Endothelial cell of umbilical vein (primary cell): ENCODE measurements around the gene WDR48. TPM values are rescaled to one million over a fixed set of nuclear protein-coding genes. Genes with fewer than 3 reads are reported as not detected.

ENCODE experiments used
- BruUV-seq: library from RNA; stranded (reverse); fragments of 400-500 nt; replicated peaks from 2 replicates; lab custom pipeline; 2021; lab: Mats Ljungman, UMichigan
- CTCF ChIA-PET: fragments of 300-600, 350-600 bp; sonication (Branson Sonifier 250); formaldehyde crosslinking; loops from one replicate; lab custom pipeline; 2021; ENCODE audit warnings: antibody characterized with exemption, inconsistent platforms; lab: Charles Lee
- POLR2A ChIA-PET: fragments of 300-600, 350-600 bp; sonication (Branson Sonifier 250); formaldehyde crosslinking; loops from one replicate; lab custom pipeline; 2021; ENCODE audit warnings: antibody characterized with exemption, inconsistent platforms; lab: Charles Lee
- DNase-seq: peaks from one replicate; pipeline ENCODE4 v3.0.0-alpha.2; 2011; ENCODE audit warnings: low read depth, low spot score
- FAIRE-seq: peaks from 2 replicates; lab custom pipeline; 2011; peaks lifted over from hg19 to GRCh38; lab: Jason Lieb, UNC
- H2AFZ ChIP-seq: 2 replicates; pipeline ENCODE4 v1.6.0; 2012; ENCODE audit warnings: low read depth, low read length, control low read depth, inconsistent platforms
- H3K27ac ChIP-seq: 2 replicates; pipeline ENCODE4 v1.5.1; 2011; ENCODE audit warnings: low read depth, mild to moderate bottlenecking, control low read depth, low read length, moderate library complexity; ENCODE audit not compliant: insufficient read depth
- H3K27me3 ChIP-seq, 2 experiments: 2 replicates each; pipeline versions ENCODE4 v1.6.0 to v1.6.1; 2011; ENCODE audit warnings: low read length in 2 of 2, mixed read lengths in 1 of 2; ENCODE audit not compliant: control insufficient read depth in 2 of 2, insufficient read depth in 2 of 2
- H3K36me3 ChIP-seq, 2 experiments: 2 replicates in 1 of 2; 3 replicates in 1 of 2; pipeline ENCODE4 v1.5.1; 2011; ENCODE audit warnings: low read length in 2 of 2, mild to moderate bottlenecking in 1 of 2, moderate library complexity in 1 of 2; ENCODE audit not compliant: control insufficient read depth in 2 of 2, insufficient read depth in 2 of 2; ENCODE audit errors: extremely low read depth in 1 of 2
- H3K4me1 ChIP-seq: 3 replicates; pipeline ENCODE4 v1.5.1; 2011; ENCODE audit warnings: mild to moderate bottlenecking, low read length; ENCODE audit not compliant: control insufficient read depth, insufficient read depth; ENCODE audit errors: extremely low read depth
- H3K4me2 ChIP-seq: 2 replicates; pipeline ENCODE4 v1.6.1; 2011; ENCODE audit warnings: low read length, control low read depth, mixed read lengths; ENCODE audit not compliant: insufficient read depth
- H3K4me3 ChIP-seq, 3 experiments: fragments of 200-600 bp in 1 of 3; sonication (generic), shearing (Covaris generic) in 1 of 3; replicated peaks in 1 of 3; 2 replicates each; pipeline ENCODE4 v1.5.1; 2011 to 2016; ENCODE audit warnings: control low read depth in 3 of 3, low read length in 3 of 3, mild to moderate bottlenecking in 2 of 3, inconsistent platforms in 1 of 3, low read depth in 1 of 3, moderate library complexity in 1 of 3; ENCODE audit not compliant: insufficient read depth in 1 of 3
- H3K79me2 ChIP-seq: 2 replicates; pipeline ENCODE4 v1.6.0; 2012; ENCODE audit warnings: low read length, inconsistent platforms; ENCODE audit not compliant: control insufficient read depth, insufficient read depth
- H3K9ac ChIP-seq: replicated peaks from 2 replicates; pipeline ENCODE3; 2011; ENCODE audit warnings: low read length, control low read depth; ENCODE audit not compliant: insufficient read depth; ENCODE audit errors: extremely low read depth
- H3K9me1 ChIP-seq: replicated peaks from 3 replicates; pipeline ENCODE4 v1.6.0; 2011; ENCODE audit warnings: mild to moderate bottlenecking, low read length; ENCODE audit not compliant: control insufficient read depth, insufficient read depth; ENCODE audit errors: extremely low read depth
- H3K9me3 ChIP-seq: replicated peaks from 2 replicates; pipeline ENCODE4 v1.5.1; 2012; ENCODE audit warnings: low read length, inconsistent platforms; ENCODE audit not compliant: control insufficient read depth, insufficient read depth
- H4K20me1 ChIP-seq: replicated peaks from 2 replicates; pipeline ENCODE3; 2011; ENCODE audit warnings: mild to moderate bottlenecking, low read length; ENCODE audit not compliant: control insufficient read depth, insufficient read depth; ENCODE audit errors: extremely low read depth
- GATA2 ChIP-seq: IDR thresholded peaks from 2 replicates; pipeline ENCODE4 v1.7.0; 2011; ENCODE audit warnings: low read depth, mild to moderate bottlenecking, moderate library complexity, mixed read lengths, low read length; ENCODE audit not compliant: insufficient read length, insufficient read depth
- POLR2A ChIP-seq: IDR thresholded peaks from 2 replicates; pipeline ENCODE4 v1.6.1; 2012; ENCODE audit warnings: low read depth, mild to moderate bottlenecking, control low read depth, low read length
- POLR2AphosphoS5 ChIP-seq: IDR thresholded peaks from 2 replicates; pipeline ENCODE4 v1.6.1; 2012; ENCODE audit warnings: low read depth, mild to moderate bottlenecking, control low read depth, low read length, moderate library complexity; ENCODE audit not compliant: insufficient read depth
- dilution Hi-C: fragments of 300-500 bp; cut with MboI; formaldehyde crosslinking; loops from one replicate; pipeline ENCODE4 v1.15.0; 2019; ENCODE audit warnings: low sequenced_read_pairs; ENCODE audit not compliant: extremely low pct_ligation_motif_present
- intact Hi-C: fragments of 100-400 bp; cut with micrococcal nuclease; formaldehyde crosslinking; loops from one replicate; pipeline ENCODE4 v1.10.0; 2022
- polyA plus RNA-seq, 4 experiments: library from polyadenylated mRNA; depleted of rRNA in 3 of 4; stranded (reverse) in 3 of 4; unstranded in 1 of 4; fragments of >200 nt; gene quantifications; 2 replicates each; pipeline versions ENCODE4 v1.2.1 to v1.2.3, GENCODE V29; 2011 to 2012; ENCODE audit warnings: missing spikeins in 1 of 4
- total RNA-seq: library from RNA; stranded (reverse); gene quantifications from 2 replicates; pipeline ENCODE4 v1.2.3, GENCODE V29; 2021
- TF ChIP-seq, protein P1 (sequence below): IDR thresholded peaks from 2 replicates; pipeline ENCODE4 v1.6.1; 2011; ENCODE audit not compliant: insufficient read depth, insufficient read length
- TF ChIP-seq, protein P2 (sequence below), 2 donors: IDR thresholded peaks; 1 replicate in 1 of 2; 2 replicates in 1 of 2; pipeline ENCODE4 v1.5.1; 2011; ENCODE audit warnings: low read length in 2 of 2, mild to moderate bottlenecking in 2 of 2, moderate library complexity in 2 of 2, control low read depth in 1 of 2, inconsistent platforms in 1 of 2, low read depth in 1 of 2; ENCODE audit not compliant: insufficient read depth in 1 of 2; ENCODE audit errors: extremely low read depth in 1 of 2

The WDR48 gene
- total and polyA plus RNA-seq, 2 donors (not counting 3 experiments of a cell fraction or from before 2014, with no cell fraction given) = 13.7 to 25.3 TPM

DNA sequence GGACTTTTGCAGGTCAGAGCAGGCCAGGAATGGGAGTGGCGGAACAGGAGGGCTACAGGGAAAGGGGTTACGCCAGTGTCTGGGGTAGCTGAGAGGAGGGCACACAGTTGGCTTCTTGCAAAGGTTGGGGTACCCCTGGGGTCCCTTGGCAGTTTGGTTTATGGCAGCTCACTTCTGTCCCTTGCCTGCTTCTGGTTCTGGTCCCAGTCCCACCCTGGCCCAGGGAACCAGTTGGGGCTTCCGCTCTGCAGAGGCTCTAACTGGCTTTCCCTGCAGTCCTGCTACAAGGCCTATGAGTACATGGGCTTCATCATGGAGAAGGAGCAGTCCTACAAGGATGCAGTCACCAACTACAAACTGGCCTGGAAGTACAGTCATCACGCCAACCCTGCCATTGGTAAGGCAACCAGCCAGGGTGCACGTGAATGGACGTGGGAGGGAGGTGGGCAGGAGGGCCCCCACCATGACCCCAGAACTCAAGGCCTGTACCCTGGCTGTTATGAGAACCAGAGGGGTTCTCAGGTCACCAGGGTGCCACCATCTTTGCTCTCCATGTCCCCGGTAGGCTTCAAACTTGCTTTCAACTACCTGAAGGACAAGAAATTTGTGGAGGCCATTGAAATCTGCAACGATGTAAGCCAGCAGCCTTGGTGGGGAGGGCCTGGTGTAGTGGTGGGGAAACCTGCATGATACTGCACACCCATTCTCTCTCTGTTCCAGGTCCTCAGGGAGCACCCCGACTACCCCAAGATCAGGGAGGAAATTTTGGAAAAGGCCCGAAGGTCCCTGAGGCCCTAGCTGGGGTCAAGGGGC is 86.4 kb downstream of the WDR48 start:
- H3K9ac ChIP-seq = no peak overlapping the region
- no peak overlapping the region for H3K4me2 ChIP-seq
- peaks cover 0 to 10% of the 10 kb centered on the region in 2 experiments for H3K36me3 ChIP-seq
- POLR2A ChIA-PET = interaction anchor here (1.3 kb wide), 1 partner anchor 39 kb away, joined by 3 read pairs; no protein-coding TSS in a partner anchor
- H3K9me3 ChIP-seq = no peaks in the 10 kb centered on the region
- H3K4me3 ChIP-seq = no peak overlapping the region
- H3K4me1 ChIP-seq = peaks cover 19% of the 10 kb centered on the region
- H2AFZ ChIP-seq = no peak overlapping the region
- DNase-seq (no peak), FAIRE-seq (no peak)
- H3K27ac ChIP-seq = no peak overlapping the region
- dilution Hi-C loops = no loop called here
- no peaks in the 10 kb centered on the region for H3K9me1 ChIP-seq
- H3K79me2 ChIP-seq = peaks cover 18% of the 10 kb centered on the region
- TF ChIP-seq POLR2AphosphoS5 (no peak), GATA2 (no peak), POLR2A (peak; percentile 19)
- TF ChIP-seq, protein P1, sequence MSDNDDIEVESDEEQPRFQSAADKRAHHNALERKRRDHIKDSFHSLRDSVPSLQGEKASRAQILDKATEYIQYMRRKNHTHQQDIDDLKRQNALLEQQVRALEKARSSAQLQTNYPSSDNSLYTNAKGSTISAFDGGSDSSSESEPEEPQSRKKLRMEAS = no peak
- TF ChIP-seq, protein P2, sequence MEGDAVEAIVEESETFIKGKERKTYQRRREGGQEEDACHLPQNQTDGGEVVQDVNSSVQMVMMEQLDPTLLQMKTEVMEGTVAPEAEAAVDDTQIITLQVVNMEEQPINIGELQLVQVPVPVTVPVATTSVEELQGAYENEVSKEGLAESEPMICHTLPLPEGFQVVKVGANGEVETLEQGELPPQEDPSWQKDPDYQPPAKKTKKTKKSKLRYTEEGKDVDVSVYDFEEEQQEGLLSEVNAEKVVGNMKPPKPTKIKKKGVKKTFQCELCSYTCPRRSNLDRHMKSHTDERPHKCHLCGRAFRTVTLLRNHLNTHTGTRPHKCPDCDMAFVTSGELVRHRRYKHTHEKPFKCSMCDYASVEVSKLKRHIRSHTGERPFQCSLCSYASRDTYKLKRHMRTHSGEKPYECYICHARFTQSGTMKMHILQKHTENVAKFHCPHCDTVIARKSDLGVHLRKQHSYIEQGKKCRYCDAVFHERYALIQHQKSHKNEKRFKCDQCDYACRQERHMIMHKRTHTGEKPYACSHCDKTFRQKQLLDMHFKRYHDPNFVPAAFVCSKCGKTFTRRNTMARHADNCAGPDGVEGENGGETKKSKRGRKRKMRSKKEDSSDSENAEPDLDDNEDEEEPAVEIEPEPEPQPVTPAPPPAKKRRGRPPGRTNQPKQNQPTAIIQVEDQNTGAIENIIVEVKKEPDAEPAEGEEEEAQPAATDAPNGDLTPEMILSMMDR (IDR thresholded peaks at IDR 0.05; ENCODE audit: extremely low read depth in 1 of 2, insufficient read depth in 1 of 2, low read depth in 1 of 2, low read length in 2 of 2) = no peak
- CTCF ChIA-PET = interaction anchor here (1.0 to 2.2 kb wide), 2 partner anchors 11 to 13 kb away, joined by 4 to 7 read pairs; no protein-coding TSS in a partner anchor
- no TSS peak for BruUV-seq
- no peaks in the 10 kb centered on the region for H4K20me1 ChIP-seq
- intact Hi-C loops = no loop called here
- H3K27me3 ChIP-seq = no peaks in the 10 kb centered on the region
